Gastrocnemius medialis (tissue), 4 donors: ENCODE data around the gene BMPER. TPM values are rescaled to one million over a fixed set of nuclear protein-coding genes. Genes with fewer than 3 reads are reported as not detected.

ENCODE experiments used
- ATAC-seq, 2 donors: fragments of 150-250 bp; one replicate each; pipeline ENCODE4 v1.9.1; 2016
- DNase-seq, 2 donors: peaks; one replicate each; pipeline ENCODE4 v3.0.0-alpha.2; 2019
- H3K27ac ChIP-seq, 4 donors: fragments of 200-600 bp; sonication (generic); 1 replicate in 1 of 4; 2 replicates in 3 of 4; pipeline ENCODE4 v1.5.1; 2016 to 2018; ENCODE audit warnings: mild to moderate bottlenecking in 2 of 4, moderate library complexity in 1 of 4
- H3K27me3 ChIP-seq, 3 donors: fragments of 200-600 bp; sonication (generic) in 2 of 3; 1 replicate in 1 of 3; 2 replicates in 2 of 3; pipeline versions ENCODE4 v1.5.1 to v1.6.0; 2016 to 2019; ENCODE audit warnings: mild to moderate bottlenecking in 1 of 3, moderate library complexity in 1 of 3
- H3K36me3 ChIP-seq, 2 donors: fragments of 200-600 bp; sonication (generic) in 1 of 2; one replicate each; pipeline ENCODE4 v1.5.1; 2017 to 2018
- H3K4me1 ChIP-seq, 2 donors: fragments of 200-600 bp; sonication (generic) in 1 of 2; one replicate each; pipeline ENCODE4 v1.5.1; 2016 to 2017; ENCODE audit warnings: mild to moderate bottlenecking in 2 of 2
- H3K4me3 ChIP-seq, 4 donors: fragments of 200-600 bp; sonication (generic) in 3 of 4; 1 replicate in 1 of 4; 2 replicates in 3 of 4; pipeline ENCODE4 v1.5.1; 2016 to 2019; ENCODE audit warnings: mild to moderate bottlenecking in 2 of 4
- H3K9me3 ChIP-seq, 3 donors: fragments of 200-600 bp; sonication (generic) in 2 of 3; 1 replicate in 1 of 3; 2 replicates in 2 of 3; pipeline ENCODE4 v1.5.1; 2016 to 2019
- CTCF ChIP-seq, 5 experiments: fragments of 450-650 bp in 3 of 5; fragments of 200-600 bp in 2 of 5; sonication (generic) in 2 of 5; IDR thresholded peaks in 4 of 5; conservative IDR thresholded peaks in 1 of 5; 1 replicate in 4 of 5; 2 replicates in 1 of 5; pipeline ENCODE4 v1.5.1; 2016 to 2019; ENCODE audit warnings: antibody characterized with exemption in 5 of 5, mild to moderate bottlenecking in 3 of 5, moderate library complexity in 3 of 5
- POLR2A ChIP-seq, 2 donors: fragments of 450-650 bp; IDR thresholded peaks; one replicate each; pipeline ENCODE4 v1.6.1; 2017; ENCODE audit warnings: antibody characterized with exemption in 2 of 2, mild to moderate bottlenecking in 2 of 2, moderate library complexity in 2 of 2
- in situ Hi-C, 4 donors: fragments of 200-750 bp; cut with MboI; loops; one replicate each; pipeline versions ENCODE4 v1.15.0 to v1.8.0; 2017; ENCODE audit warnings: low sequenced_read_pairs in 4 of 4
- intact Hi-C: fragments of 100-400 bp; cut with DNase I; formaldehyde crosslinking; loops from one replicate; pipeline ENCODE4 v1.15.1; 2023; ENCODE audit warnings: low total_unique reads
- total RNA-seq, 4 donors: library from RNA; depleted of rRNA; stranded (reverse); fragments of >200 nt; gene quantifications; one replicate each; pipeline versions ENCODE4 v1.1.0 to v1.2.3, GENCODE V29; 2016

Gene BMPER
- total RNA-seq, 4 donors from 2014 or later: 1.7 to 11.0 (median 4.5) TPM

- ATAC-seq (no peak), DNase-seq (no peak)
- in situ Hi-C loops: no loop called here
- Histone ChIP-seq H3K4me3 (no peak overlapping the region), H3K9me3 (no peaks in the 10 kb centered on the region), H3K27me3 (no peaks in the 10 kb centered on the region), H3K27ac (no peak overlapping the region), H3K36me3 (no peaks in the 10 kb centered on the region), H3K4me1 (peaks cover 0 to 7% of the 10 kb centered on the region in 2 donors)
- no peak for TF ChIP-seq CTCF (IDR thresholded peaks at IDR 0.05 in 4 of 5, conservative IDR thresholded peaks at IDR 0.05 in 1 of 5)
- intact Hi-C loops: no loop called here
These were observed 114.0 kb downstream of the BMPER start for GRCh38 chr7:34019301-34019790.

GRCh38 chr7:34022626-34023025 is 117.3 kb downstream of the BMPER start:
- TF ChIP-seq CTCF (IDR thresholded peaks at IDR 0.05 in 4 of 5, conservative IDR thresholded peaks at IDR 0.05 in 1 of 5) (no peak), POLR2A (IDR thresholded peaks at IDR 0.05) (no peak)
- Histone ChIP-seq H3K4me3 (no peak overlapping the region), H3K4me1 (peaks cover 0 to 7% of the 10 kb centered on the region in 2 donors), H3K36me3 (no peaks in the 10 kb centered on the region), H3K27ac (no peak overlapping the region), H3K9me3 (no peaks in the 10 kb centered on the region), H3K27me3 (no peaks in the 10 kb centered on the region)
- intact Hi-C loops: no loop called here
- in situ Hi-C loops: no loop called here
- DNase-seq (no peak), ATAC-seq (no peak)

GRCh38 chr7:34025600-34025999 is 120.3 kb downstream of the BMPER start:
- no peaks in the 10 kb centered on the region for H3K36me3 ChIP-seq
- ATAC-seq (no peak), DNase-seq (no peak)
- in situ Hi-C loops (no loop called here), intact Hi-C loops (no loop called here)
- H3K4me1 ChIP-seq: no peaks in the 10 kb centered on the region
- TF ChIP-seq CTCF (IDR thresholded peaks at IDR 0.05 in 4 of 5, conservative IDR thresholded peaks at IDR 0.05 in 1 of 5) (no peak), POLR2A (IDR thresholded peaks at IDR 0.05) (no peak)
- no peak overlapping the region for H3K27ac ChIP-seq
- H3K9me3 ChIP-seq: no peaks in the 10 kb centered on the region
- H3K4me3 ChIP-seq: no peak overlapping the region
- no peaks in the 10 kb centered on the region for H3K27me3 ChIP-seq

GRCh38 chr7:34026481-34027190 is 121.3 kb downstream of the BMPER start:
- in situ Hi-C loops: no loop called here

More at GRCh38 chr7:34026481-34027190, 121.3 kb downstream of the BMPER start:
- no peaks in the 10 kb centered on the region for H3K36me3 ChIP-seq
- no peaks in the 10 kb centered on the region for H3K27me3 ChIP-seq
- DNase-seq: no peak
- no peak overlapping the region for H3K27ac ChIP-seq
- H3K9me3 ChIP-seq: no peaks in the 10 kb centered on the region
- intact Hi-C loops: no loop called here
- TF ChIP-seq CTCF (IDR thresholded peaks at IDR 0.05 in 4 of 5, conservative IDR thresholded peaks at IDR 0.05 in 1 of 5): no peak
- TF ChIP-seq POLR2A (IDR thresholded peaks at IDR 0.05): no peak
- no peak for ATAC-seq
- no peaks in the 10 kb centered on the region for H3K4me1 ChIP-seq
- H3K4me3 ChIP-seq: no peak overlapping the region
